ENCODE data around the gene PSG2. TPM values are rescaled to one million over a fixed set of nuclear protein-coding genes. Genes with fewer than 3 reads are reported as not detected.
A peak's percentile ranks its signal among the peaks of the same experiment; 100 is the strongest.
"Not testable (repeated sequence)": the region's sequence is repeated elsewhere in the genome, so short reads cannot be mapped to it uniquely, and the experiment has no call there.

Gene PSG2
- total RNA-seq, 2 donors from 2014 or later: not detected

- H3K27me3 ChIP-seq; H3K4me3 ChIP-seq; DNase-seq (ENCODE audit: low spot score); H3K27ac ChIP-seq; H3K4me1 ChIP-seq; H3K9me3 ChIP-seq; H3K36me3 ChIP-seq: not testable (repeated sequence)
- TF ChIP-seq CTCF (IDR thresholded peaks at IDR 0.05): peak in 1 of 2 donors; percentile 65
Observed at GRCh38 chr19:43084196-43084832, 1.8 kb upstream of the PSG2 start.

GRCh38 chr19:43083721-43084120, 1.2 kb upstream of the PSG2 start:
- not testable (repeated sequence) for H3K4me3 ChIP-seq; H3K9me3 ChIP-seq; H3K27me3 ChIP-seq; H3K27ac ChIP-seq; H3K36me3 ChIP-seq; DNase-seq (ENCODE audit: low spot score); H3K4me1 ChIP-seq

GRCh38 chr19:43078311-43078710, 4.2 kb downstream of the PSG2 start:
- no peak overlapping the region for H3K27ac ChIP-seq
- no peaks in the 10 kb centered on the region for H3K4me1 ChIP-seq
- no peaks in the 10 kb centered on the region for H3K27me3 ChIP-seq
- DNase-seq (ENCODE audit: low spot score): no peak
- no peak for TF ChIP-seq CTCF (IDR thresholded peaks at IDR 0.05)
- no peaks in the 10 kb centered on the region for H3K9me3 ChIP-seq
- H3K4me3 ChIP-seq: no peak overlapping the region
- H3K36me3 ChIP-seq: no peaks in the 10 kb centered on the region

GRCh38 chr19:43077881-43078280, 4.6 kb downstream of the PSG2 start:
- not testable (repeated sequence) for DNase-seq (ENCODE audit: low spot score); H3K36me3 ChIP-seq; H3K4me3 ChIP-seq; H3K9me3 ChIP-seq; H3K27ac ChIP-seq; H3K4me1 ChIP-seq; H3K27me3 ChIP-seq

- H3K27me3 ChIP-seq; DNase-seq (ENCODE audit: low spot score); H3K4me3 ChIP-seq; H3K27ac ChIP-seq; H3K36me3 ChIP-seq; H3K9me3 ChIP-seq; H3K4me1 ChIP-seq: not testable (repeated sequence)
Observed at GRCh38 chr19:43062418-43062817, 20.1 kb downstream of the PSG2 start.

- not testable (repeated sequence) for H3K27me3 ChIP-seq; DNase-seq (ENCODE audit: low spot score); H3K27ac ChIP-seq; H3K4me3 ChIP-seq; H3K4me1 ChIP-seq; H3K36me3 ChIP-seq; H3K9me3 ChIP-seq
Observed at GRCh38 chr19:43061326-43061725, 21.2 kb downstream of the PSG2 start.

GRCh38 chr19:43060254-43060653, 22.2 kb downstream of the PSG2 start:
- not testable (repeated sequence) for DNase-seq (ENCODE audit: low spot score)

GRCh38 chr19:43059482-43059881, 23.0 kb downstream of the PSG2 start:
- not testable (repeated sequence) for DNase-seq (ENCODE audit: low spot score); H3K27ac ChIP-seq; H3K27me3 ChIP-seq; H3K9me3 ChIP-seq; H3K36me3 ChIP-seq; H3K4me3 ChIP-seq; H3K4me1 ChIP-seq

More at GRCh38 chr19:43060254-43060653, 22.2 kb downstream of the PSG2 start:
- not testable (repeated sequence) for H3K27ac ChIP-seq, H3K27me3 ChIP-seq, H3K4me1 ChIP-seq, H3K4me3 ChIP-seq, H3K36me3 ChIP-seq, H3K9me3 ChIP-seq

- H3K9me3 ChIP-seq; H3K27ac ChIP-seq; H3K27me3 ChIP-seq; H3K4me3 ChIP-seq; DNase-seq (ENCODE audit: low spot score); H3K36me3 ChIP-seq; H3K4me1 ChIP-seq: not testable (repeated sequence)
Observed at GRCh38 chr19:43058440-43058839, 24.1 kb downstream of the PSG2 start.

GRCh38 chr19:43047966-43048365, 34.5 kb downstream of the PSG2 start:
- H3K36me3 ChIP-seq; H3K9me3 ChIP-seq; H3K4me3 ChIP-seq; DNase-seq (ENCODE audit: low spot score); H3K27me3 ChIP-seq; H3K4me1 ChIP-seq; H3K27ac ChIP-seq: not testable (repeated sequence)

- not testable (repeated sequence) for H3K4me1 ChIP-seq; H3K36me3 ChIP-seq; DNase-seq (ENCODE audit: low spot score); H3K9me3 ChIP-seq; H3K27me3 ChIP-seq; H3K27ac ChIP-seq; H3K4me3 ChIP-seq
Observed at GRCh38 chr19:43046578-43046977, 35.9 kb downstream of the PSG2 start.

GRCh38 chr19:43043492-43044180, 38.9 kb downstream of the PSG2 start:
- not testable (repeated sequence) for H3K36me3 ChIP-seq; DNase-seq (ENCODE audit: low spot score); H3K4me1 ChIP-seq; H3K9me3 ChIP-seq; H3K4me3 ChIP-seq; H3K27ac ChIP-seq; H3K27me3 ChIP-seq

- H3K27me3 ChIP-seq; H3K4me1 ChIP-seq; H3K9me3 ChIP-seq; H3K27ac ChIP-seq; H3K36me3 ChIP-seq; DNase-seq (ENCODE audit: low spot score); H3K4me3 ChIP-seq: not testable (repeated sequence)
Observed at GRCh38 chr19:43031645-43032044, 50.9 kb downstream of the PSG2 start.

Measured in right atrium auricular region (tissue), 2 donors.